ENCODE measurements around the gene GNG13. TPM values are rescaled to one million over a fixed set of nuclear protein-coding genes. Genes with fewer than 3 reads are reported as not detected.

Gene GNG13
- total and polyA plus RNA-seq, 2 donors (not counting 3 experiments of a cell fraction or from before 2014, with no cell fraction given), result not detected

DNA sequence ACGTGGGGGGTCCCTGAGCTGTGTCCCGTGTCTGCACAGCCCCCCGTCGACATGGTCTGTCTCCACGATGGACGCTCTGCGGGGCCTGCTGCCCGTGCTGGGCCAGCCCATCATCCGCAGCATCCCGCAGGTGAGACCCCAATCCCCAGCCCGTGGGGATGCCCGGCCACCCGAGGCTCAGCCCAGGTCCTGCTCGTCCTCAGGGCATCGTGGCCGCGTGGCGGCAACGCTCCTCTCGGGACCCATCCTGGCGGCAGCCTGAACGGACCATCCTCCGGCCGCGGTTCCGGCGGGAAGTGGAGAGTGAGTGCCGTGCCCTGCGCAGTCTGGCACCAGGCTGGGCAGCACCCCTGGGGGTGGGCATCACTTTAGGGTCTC, 35.1 kb downstream of the GNG13 start:
- intact Hi-C loops (cut with micrococcal nuclease) (no loop called here), dilution Hi-C loops (cut with MboI; ENCODE audit: extremely low pct_ligation_motif_present, low sequenced_read_pairs) (no loop called here)
- Histone ChIP-seq H2AFZ (ENCODE audit: low read depth, low read length) (no peak overlapping the region), H4K20me1 (replicated peaks; ENCODE audit: control insufficient read depth, extremely low read depth, insufficient read depth, low read length) (no peaks in the 10 kb centered on the region), H3K79me2 (ENCODE audit: control insufficient read depth, insufficient read depth, low read length) (no peaks in the 10 kb centered on the region), H3K27me3 (ENCODE audit: control insufficient read depth in 2 of 2, insufficient read depth in 2 of 2, low read length in 2 of 2) (no peaks in the 10 kb centered on the region), H3K9me1 (replicated peaks; ENCODE audit: control insufficient read depth, extremely low read depth, insufficient read depth, low read length) (no peaks in the 10 kb centered on the region), H3K9ac (replicated peaks; ENCODE audit: extremely low read depth, insufficient read depth, low read length) (no peak overlapping the region), H3K4me3 (replicated peaks in 1 of 3; ENCODE audit: insufficient read depth in 1 of 3, low read depth in 1 of 3, low read length in 3 of 3) (no peak overlapping the region), H3K36me3 (ENCODE audit: control insufficient read depth in 2 of 2, extremely low read depth in 1 of 2, insufficient read depth in 2 of 2, low read length in 2 of 2) (no peaks in the 10 kb centered on the region), H3K4me1 (ENCODE audit: control insufficient read depth, extremely low read depth, insufficient read depth, low read length) (no peaks in the 10 kb centered on the region), H3K27ac (ENCODE audit: insufficient read depth, low read depth, low read length) (no peak overlapping the region), H3K9me3 (replicated peaks; ENCODE audit: control insufficient read depth, insufficient read depth, low read length) (no peaks in the 10 kb centered on the region), H3K4me2 (ENCODE audit: insufficient read depth, low read length) (no peak overlapping the region)
- FAIRE-seq (no peak), DNase-seq (ENCODE audit: low read depth, low spot score) (no peak)
- no peak for TF ChIP-seq GATA2 (IDR thresholded peaks at IDR 0.05; ENCODE audit: insufficient read depth, insufficient read length, low read depth, low read length)
- TF ChIP-seq POLR2AphosphoS5 (IDR thresholded peaks at IDR 0.05; ENCODE audit: insufficient read depth, low read depth, low read length), result no peak
- no peak for TF ChIP-seq JUN (IDR thresholded peaks at IDR 0.05; ENCODE audit: borderline replicate concordance, insufficient read depth, insufficient read length, low read depth)
- TF ChIP-seq, protein P1, sequence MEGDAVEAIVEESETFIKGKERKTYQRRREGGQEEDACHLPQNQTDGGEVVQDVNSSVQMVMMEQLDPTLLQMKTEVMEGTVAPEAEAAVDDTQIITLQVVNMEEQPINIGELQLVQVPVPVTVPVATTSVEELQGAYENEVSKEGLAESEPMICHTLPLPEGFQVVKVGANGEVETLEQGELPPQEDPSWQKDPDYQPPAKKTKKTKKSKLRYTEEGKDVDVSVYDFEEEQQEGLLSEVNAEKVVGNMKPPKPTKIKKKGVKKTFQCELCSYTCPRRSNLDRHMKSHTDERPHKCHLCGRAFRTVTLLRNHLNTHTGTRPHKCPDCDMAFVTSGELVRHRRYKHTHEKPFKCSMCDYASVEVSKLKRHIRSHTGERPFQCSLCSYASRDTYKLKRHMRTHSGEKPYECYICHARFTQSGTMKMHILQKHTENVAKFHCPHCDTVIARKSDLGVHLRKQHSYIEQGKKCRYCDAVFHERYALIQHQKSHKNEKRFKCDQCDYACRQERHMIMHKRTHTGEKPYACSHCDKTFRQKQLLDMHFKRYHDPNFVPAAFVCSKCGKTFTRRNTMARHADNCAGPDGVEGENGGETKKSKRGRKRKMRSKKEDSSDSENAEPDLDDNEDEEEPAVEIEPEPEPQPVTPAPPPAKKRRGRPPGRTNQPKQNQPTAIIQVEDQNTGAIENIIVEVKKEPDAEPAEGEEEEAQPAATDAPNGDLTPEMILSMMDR (IDR thresholded peaks at IDR 0.05; ENCODE audit: extremely low read depth in 1 of 2, insufficient read depth in 1 of 2, low read depth in 1 of 2, low read length in 2 of 2), result no peak
- TF ChIP-seq, protein P2, sequence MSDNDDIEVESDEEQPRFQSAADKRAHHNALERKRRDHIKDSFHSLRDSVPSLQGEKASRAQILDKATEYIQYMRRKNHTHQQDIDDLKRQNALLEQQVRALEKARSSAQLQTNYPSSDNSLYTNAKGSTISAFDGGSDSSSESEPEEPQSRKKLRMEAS (IDR thresholded peaks at IDR 0.05; ENCODE audit: insufficient read depth, insufficient read length), result no peak
- TF ChIP-seq EZH2 (IDR thresholded peaks at IDR 0.05; ENCODE audit: borderline replicate concordance, low read depth, low read length, severe bottlenecking), result no peak
- TF ChIP-seq FOS (IDR thresholded peaks at IDR 0.05; ENCODE audit: borderline replicate concordance, insufficient read depth, low read length), result no peak
- TF ChIP-seq POLR2A (IDR thresholded peaks at IDR 0.05; ENCODE audit: low read depth, low read length), result no peak
- TF ChIP-seq MYC (IDR thresholded peaks at IDR 0.05; ENCODE audit: low read depth, low read length), result no peak
- ChIA-PET CTCF (no interaction called here), POLR2A (no interaction called here)
- no TSS peak for BruUV-seq (replicated peaks)
